ENCODE data around the gene GDA.

GDA gene

GRCh38 chr9:72149231-72149975 lies at the start of gene GDA:
GDA (plus strand) TSS chr9:72149440; CDS start chr9:72149560, 120 bp downstream.
- FAIRE-seq, result no peak

GRCh38 chr9:72102520-72102919 lies 46.7 kb upstream of the GDA start:
- no peak for DNase-seq (ENCODE audit: insufficient read length, low spot score)
- FAIRE-seq, result no peak

More at GRCh38 chr9:72149231-72149975, at the start of gene GDA:
- no peak for DNase-seq (ENCODE audit: insufficient read length, low spot score)

GRCh38 chr9:72113056-72113455 lies 36.2 kb upstream of the GDA start:
- no peak for DNase-seq (ENCODE audit: insufficient read length, low spot score)
- no peak for FAIRE-seq

DNA sequence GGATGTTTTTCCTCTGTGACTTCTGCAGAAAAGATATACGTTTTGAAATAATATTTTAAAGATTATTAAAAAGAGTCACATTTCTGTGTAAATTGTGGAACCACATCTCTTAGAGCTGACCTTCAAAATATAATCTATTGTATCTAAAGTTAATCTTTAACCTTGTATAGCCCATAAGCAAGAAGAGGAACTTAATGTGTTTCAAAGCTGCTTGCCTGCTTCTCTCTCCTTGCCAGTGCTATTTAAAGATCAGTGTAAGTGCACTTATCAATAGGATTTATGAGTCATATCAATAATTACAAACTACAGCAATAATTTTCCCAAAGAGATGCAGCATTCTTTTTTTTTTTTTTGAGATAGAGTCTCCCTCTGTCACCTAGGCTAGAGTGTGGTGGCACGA lies 29.4 kb upstream of the GDA start:
- no peak for DNase-seq (ENCODE audit: insufficient read length, low spot score)
- no peak for FAIRE-seq

DNA sequence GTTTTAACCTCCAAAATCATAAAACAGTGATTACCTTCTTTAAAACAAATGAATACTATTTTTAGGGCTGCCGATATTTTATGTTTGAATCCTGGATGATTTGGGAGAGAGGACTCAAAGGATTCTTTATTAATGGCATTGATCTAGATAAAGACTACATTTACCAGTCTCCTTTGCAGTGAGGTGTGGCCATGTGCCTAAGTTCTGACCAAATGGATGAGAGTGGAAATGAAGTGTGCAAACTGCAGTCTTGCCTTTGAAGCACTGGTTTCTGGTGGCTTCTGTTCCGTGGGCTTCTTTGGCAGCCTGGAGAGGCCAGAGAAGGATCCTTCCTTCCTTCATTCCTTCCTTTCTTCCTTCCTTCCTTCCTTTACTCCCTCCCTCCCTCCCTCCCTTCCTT lies 24.3 kb upstream of the GDA start:
- no peak for FAIRE-seq

DNA sequence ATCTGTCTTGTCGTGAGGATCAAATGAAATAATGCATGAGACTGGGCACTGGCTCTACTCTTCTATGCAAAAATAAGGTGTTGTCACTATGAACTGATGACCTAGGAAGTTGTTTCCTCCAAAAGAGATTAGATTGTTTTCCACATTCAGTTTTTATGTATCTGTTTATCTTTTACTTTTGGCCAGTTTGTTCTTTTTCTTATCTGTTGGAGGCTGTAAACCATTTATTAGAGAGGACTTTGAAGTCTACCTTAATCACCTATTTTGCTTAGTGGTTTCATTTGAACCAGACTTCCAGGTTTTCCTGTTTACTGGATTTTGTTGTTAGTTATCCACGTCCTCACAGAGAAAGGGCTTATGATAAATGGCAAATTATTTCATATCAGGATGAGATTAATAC lies 21.5 kb upstream of the GDA start:
- DNase-seq (ENCODE audit: insufficient read length, low spot score), result no peak
- FAIRE-seq, result no peak

More for the DNA sequence above, 24.3 kb upstream of the GDA start:
- DNase-seq (ENCODE audit: insufficient read length, low spot score), result no peak

DNA sequence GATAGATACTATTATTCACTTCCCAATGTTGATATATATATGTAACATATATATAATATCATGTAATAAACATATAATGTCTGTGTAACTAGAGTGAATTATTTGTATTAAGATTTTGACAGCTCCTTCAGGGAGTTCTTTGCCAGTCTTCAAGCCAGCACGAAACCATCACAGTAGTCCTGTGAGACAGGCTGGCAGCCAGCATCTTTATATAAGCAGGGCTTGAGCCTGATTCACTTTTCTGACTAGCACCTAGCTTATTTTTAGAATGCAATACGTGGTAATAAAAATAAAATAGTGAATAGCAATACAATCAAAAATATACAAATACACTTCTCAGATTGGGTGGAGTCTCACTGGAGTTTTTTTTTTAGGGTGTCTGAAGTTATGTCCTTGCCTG lies 20.7 kb upstream of the GDA start:
- FAIRE-seq (no peak), DNase-seq (ENCODE audit: insufficient read length, low spot score) (no peak)

GRCh38 chr9:72129271-72130156 lies 19.7 kb upstream of the GDA start:
- no peak for DNase-seq (ENCODE audit: insufficient read length, low spot score)
- FAIRE-seq, result no peak

- DNase-seq (ENCODE audit: insufficient read length, low spot score) (no peak), FAIRE-seq (no peak)
Observed at GRCh38 chr9:72130321-72130720, 18.9 kb upstream of the GDA start.

DNA sequence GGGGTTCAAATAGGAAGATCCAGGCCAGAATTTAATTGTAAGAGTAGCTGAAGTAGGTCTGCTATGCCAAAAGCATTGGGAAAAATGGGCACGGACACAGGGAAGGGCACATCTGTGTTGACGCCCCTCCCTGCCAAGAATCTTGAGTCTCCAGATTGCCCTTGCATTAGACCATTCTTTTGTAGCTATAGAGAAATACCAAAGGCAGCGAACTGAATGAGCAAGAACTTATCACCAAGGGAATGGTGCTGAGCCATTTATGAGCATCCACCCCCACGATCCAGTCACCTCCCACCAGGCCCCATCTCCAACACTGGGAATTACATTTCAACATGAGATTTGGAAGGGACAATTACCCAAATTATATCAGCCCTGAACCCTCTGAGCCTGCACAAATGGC lies 18.0 kb upstream of the GDA start:
- no peak for DNase-seq (ENCODE audit: insufficient read length, low spot score)
- FAIRE-seq, result no peak

- FAIRE-seq, result no peak
Observed at GRCh38 chr9:72132052-72132451, 17.2 kb upstream of the GDA start.

DNA sequence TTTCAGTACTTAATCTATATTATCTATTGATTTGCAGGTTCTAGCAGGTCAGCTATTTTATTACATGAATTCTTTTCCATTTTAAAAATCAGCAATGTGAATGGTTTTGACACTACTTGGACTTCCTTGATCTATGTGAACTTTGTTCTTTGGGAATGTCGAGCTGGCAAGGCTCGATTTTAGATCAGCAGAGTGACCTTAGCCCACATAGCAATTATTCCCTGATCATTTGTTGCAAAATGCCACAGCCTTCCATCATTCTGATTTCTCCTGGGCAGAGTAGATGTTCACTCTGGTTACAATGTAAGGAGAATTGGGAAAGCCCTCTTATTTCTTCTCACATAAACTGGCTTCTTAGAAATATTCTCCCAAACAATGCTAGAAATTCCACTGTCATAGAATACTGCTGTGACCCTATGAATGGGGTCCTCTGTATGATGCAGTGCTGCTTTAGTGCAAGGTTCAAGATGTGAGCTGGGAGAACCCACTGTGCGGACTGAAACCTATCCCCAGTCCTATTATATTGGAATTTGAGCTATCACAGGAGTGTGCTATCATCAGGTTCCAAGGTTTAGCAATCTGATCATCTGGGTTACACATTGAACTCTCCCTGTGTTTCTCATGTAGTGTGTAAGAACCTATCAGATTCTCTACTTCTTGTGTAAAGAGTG lies 15.7 kb upstream of the GDA start:
- no peak for FAIRE-seq

More at GRCh38 chr9:72132052-72132451, 17.2 kb upstream of the GDA start:
- no peak for DNase-seq (ENCODE audit: insufficient read length, low spot score)

GRCh38 chr9:72134801-72135200 lies 14.4 kb upstream of the GDA start:
- FAIRE-seq (no peak), DNase-seq (ENCODE audit: insufficient read length, low spot score) (no peak)

More for the DNA sequence above, 15.7 kb upstream of the GDA start:
- DNase-seq (ENCODE audit: insufficient read length, low spot score), result no peak

- DNase-seq (ENCODE audit: insufficient read length, low spot score) (no peak), FAIRE-seq (no peak)
Observed at GRCh38 chr9:72137697-72138365, 11.4 kb upstream of the GDA start.

DNA sequence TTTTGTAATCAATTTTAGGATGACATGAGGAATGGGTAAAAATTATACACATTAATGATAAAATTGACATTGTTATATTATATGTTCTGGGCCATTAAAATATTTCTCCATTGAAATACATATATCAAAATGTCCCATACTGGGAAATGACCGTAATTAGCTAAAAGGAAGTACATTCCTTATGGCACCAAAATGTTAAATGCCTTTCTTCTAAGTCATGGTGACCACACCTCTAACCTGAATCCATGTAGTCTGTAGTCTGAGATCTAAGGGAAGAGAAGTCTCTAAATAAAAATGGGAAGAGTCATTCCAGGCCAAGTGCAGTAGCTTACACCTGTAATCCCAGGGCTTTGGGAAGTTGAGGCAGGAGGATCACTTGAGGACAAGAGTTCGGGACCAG lies 10.0 kb upstream of the GDA start:
- no peak for FAIRE-seq
- no peak for DNase-seq (ENCODE audit: insufficient read length, low spot score)

DNA sequence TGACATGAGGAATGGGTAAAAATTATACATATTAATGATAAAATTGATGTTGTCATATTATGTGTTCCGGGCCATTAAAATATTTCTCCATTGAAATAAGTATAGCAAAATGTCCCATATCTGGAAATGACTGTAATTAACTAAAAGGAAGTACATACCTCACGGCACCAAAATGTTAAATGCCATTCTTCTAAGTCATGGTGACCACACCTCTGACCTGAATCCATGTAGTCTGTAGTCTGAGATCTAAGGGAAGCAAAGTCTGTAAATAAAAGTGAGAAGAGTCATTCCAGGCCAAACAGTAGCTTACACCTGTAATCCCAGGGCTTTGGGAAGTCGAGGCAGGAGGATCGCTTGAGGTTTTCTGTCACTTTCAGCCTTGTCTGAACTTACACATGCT lies 8.7 kb upstream of the GDA start:
- DNase-seq (ENCODE audit: insufficient read length, low spot score), result no peak
- no peak for FAIRE-seq

DNA sequence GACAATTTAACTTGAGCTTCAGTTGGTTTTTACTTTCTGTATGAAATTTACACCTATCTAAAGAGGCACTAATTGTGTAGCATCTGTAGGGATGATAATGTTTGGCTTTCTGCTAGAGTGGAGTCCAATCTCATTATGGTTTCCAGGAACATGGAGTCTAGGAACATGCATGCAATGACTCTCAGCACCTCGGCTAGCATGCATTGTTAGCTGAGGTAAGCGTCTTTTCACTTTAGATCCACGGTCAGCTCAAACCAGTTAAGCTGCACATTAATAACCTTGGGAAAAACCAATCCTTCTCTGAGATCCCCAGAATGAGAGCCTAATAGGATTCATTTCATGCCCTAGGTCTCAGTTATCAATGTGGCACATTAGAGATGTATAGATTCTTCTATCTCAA lies 7.8 kb upstream of the GDA start:
- DNase-seq (ENCODE audit: insufficient read length, low spot score) (no peak), FAIRE-seq (no peak)

- DNase-seq (ENCODE audit: insufficient read length, low spot score) (no peak), FAIRE-seq (no peak)
Observed at GRCh38 chr9:72144756-72145492, 4.3 kb upstream of the GDA start.

DNA sequence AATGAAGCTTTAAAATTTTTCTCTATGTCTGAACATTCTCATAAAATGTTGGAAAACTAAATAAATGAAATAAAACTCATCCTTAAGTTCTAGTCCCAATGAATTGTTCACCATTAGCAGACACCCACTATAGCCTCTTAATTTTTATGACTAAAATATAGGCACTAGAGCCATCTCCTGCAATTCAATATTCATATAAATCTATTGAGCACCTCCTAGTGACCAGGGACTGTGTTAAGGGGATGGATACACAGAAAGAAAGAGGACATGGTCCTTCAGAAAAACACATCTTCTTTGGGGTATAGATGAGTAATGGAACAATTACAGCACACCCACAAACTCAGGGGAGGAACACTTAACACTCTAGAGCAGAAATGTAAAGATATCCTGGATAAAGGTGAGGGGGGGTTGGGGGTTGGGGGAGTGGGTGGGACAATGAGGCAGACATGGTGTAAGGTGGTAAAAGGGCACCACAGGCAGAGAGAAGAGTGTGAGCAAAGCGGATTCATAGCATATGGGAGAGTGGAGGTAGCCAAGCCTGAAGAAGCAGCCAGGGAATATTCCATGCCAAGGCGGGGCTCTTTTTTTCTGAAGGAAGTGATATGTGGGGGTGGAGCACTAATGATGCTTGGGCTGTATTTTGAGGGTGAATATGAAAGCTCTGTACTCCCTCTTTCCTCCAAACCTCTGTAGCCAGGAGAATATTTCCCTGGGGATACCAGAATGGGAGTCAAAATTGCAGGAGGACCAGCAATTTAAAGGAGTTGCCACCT lies 3.3 kb upstream of the GDA start:
- FAIRE-seq (no peak), DNase-seq (ENCODE audit: insufficient read length, low spot score) (no peak)

All from HTR-8/SVneo (cell line).